K562 (cell line): ENCODE data around the gene CABP4. TPM values are rescaled to one million over a fixed set of nuclear protein-coding genes. Genes with fewer than 3 reads are reported as not detected.

Source experiments
- CHD7 ChIP-seq: fragments of 200-600 bp; sonication (generic); IDR thresholded peaks from one replicate; pipeline ENCODE4 v1.6.1; 2012; ENCODE audit warnings: mild to moderate bottlenecking, low read depth, low read length, inconsistent platforms
- DMBX1 ChIP-seq: fragments of 250-450 bp; sonication (Bioruptor Pico); IDR thresholded peaks from 2 replicates; pipeline ENCODE4 v1.8.0; 2022; ENCODE audit warnings: inconsistent platforms, mild to moderate bottlenecking, moderate library complexity, borderline replicate concordance
- GABPA ChIP-seq: fragments of 200-800 bp; sonication (Bioruptor generic); conservative IDR thresholded peaks from 2 replicates; pipeline ENCODE4 v1.6.1; 2016; ENCODE audit warnings: low read depth, missing genetic modification characterization, missing compliant biosample characterization
- MLX ChIP-seq, 2 experiments: fragments of 450-650 bp in 1 of 2; sonication (generic) in 1 of 2; formaldehyde crosslinking; conservative IDR thresholded peaks; 2 replicates each; pipeline versions ENCODE4 v1.4.0 to v1.8.1; 2020 to 2022; ENCODE audit warnings: mild to moderate bottlenecking in 1 of 2, missing genetic modification reagents in 1 of 2
- PRDM10 ChIP-seq: fragments of 450-650 bp; IDR thresholded peaks from 2 replicates; pipeline ENCODE4 v1.6.1; 2018; ENCODE audit not compliant: partially characterized antibody
- RB1 ChIP-seq: fragments of 450-650 bp; IDR thresholded peaks from 2 replicates; pipeline ENCODE4 v1.6.1; 2017; ENCODE audit warnings: low read depth, mild to moderate bottlenecking
- SNRNP70 ChIP-seq: fragments of 200-400 bp; formaldehyde crosslinking; optimal IDR thresholded peaks from 2 replicates; pipeline ENCODE3; 2017; ENCODE audit warnings: low read depth, low read length
- SUPT5H ChIP-seq: fragments of 450-650 bp; IDR thresholded peaks from 2 replicates; pipeline ENCODE4 v1.6.1; 2016
- XRCC3 ChIP-seq: fragments of 450-650 bp; IDR thresholded peaks from 2 replicates; pipeline ENCODE4 v1.6.1; 2017; ENCODE audit warnings: mild to moderate bottlenecking, moderate library complexity
- ZC3H4 ChIP-seq: sonication (generic); formaldehyde crosslinking; IDR thresholded peaks from 2 replicates; pipeline ENCODE4 v1.9.0; 2021; ENCODE audit warnings: missing genetic modification reagents, borderline replicate concordance
- ZNF133 ChIP-seq: fragments of 250-450 bp; sonication (Bioruptor Pico); IDR thresholded peaks from 2 replicates; pipeline ENCODE4 v1.4.0; 2020; ENCODE audit warnings: mild to moderate bottlenecking
- ZNF76 ChIP-seq: fragments of 250-450 bp; sonication (Bioruptor Pico); IDR thresholded peaks from 2 replicates; pipeline ENCODE4 v1.4.0; 2020; ENCODE audit warnings: mild to moderate bottlenecking, moderate library complexity, borderline replicate concordance
- polyA plus RNA-seq, 8 experiments: library from polyadenylated mRNA; depleted of rRNA in 4 of 8; stranded (reverse) in 5 of 8; unstranded in 3 of 8; fragments of >200 nt; fragmentation: Nextera tagmentation in 2 of 8; fragmentation: Illumina TruSeq in 1 of 8; extraction: Ambion mirVana in 2 of 8; extraction: Trizol in 1 of 8; gene quantifications; 2 replicates each; pipeline versions ENCODE4 v1.2.1 to v1.2.3, GENCODE V29; 2011 to 2014; ENCODE audit warnings: inconsistent platforms in 1 of 8, missing spikeins in 1 of 8
- total RNA-seq, 7 experiments: library from RNA; depleted of rRNA in 6 of 7; stranded (reverse); fragments of >200 nt in 6 of 7; fragmentation: Illumina TruSeq in 2 of 7; extraction: Trizol in 2 of 7; gene quantifications; 2 replicates each; pipeline versions ENCODE4 v1.2.1 to v1.2.3, GENCODE V29; 2011 to 2021; ENCODE audit warnings: low replicate concordance in 1 of 7

The CABP4 gene
- total and polyA plus RNA-seq, 9 of the 15 experiments (the other 6 are each of a cell fraction or from before 2014, with no cell fraction given), result 0.11 TPM; not detected in 8

- no peak for TF ChIP-seq CHD7
- TF ChIP-seq PRDM10, result no peak
- TF ChIP-seq MLX (CRISPR knock-in tag; conservative IDR thresholded peaks at IDR 0.05), result no peak
- TF ChIP-seq ZC3H4 (CRISPR knock-in tag), result no peak
- no peak for TF ChIP-seq SUPT5H
- no peak for TF ChIP-seq XRCC3
- TF ChIP-seq DMBX1 (CRISPR knock-in tag), result no peak
- no peak for TF ChIP-seq ZNF76
- TF ChIP-seq SNRNP70, result no peak
- peak; percentile 80; the same call in 1 of the 2 replicates for TF ChIP-seq RB1
- TF ChIP-seq GABPA (tag), result no peak
- TF ChIP-seq ZNF133, result no peak
Measured at GRCh38 chr11:67420646-67421429, 34.3 kb upstream of the CABP4 start (continued).
